ENCODE results near the gene RIPOR2. TPM values are rescaled to one million over a fixed set of nuclear protein-coding genes. Genes with fewer than 3 reads are reported as not detected.
"Not testable (repeated sequence)": the region's sequence is repeated elsewhere in the genome, so short reads cannot be mapped to it uniquely, and the experiment has no call there.

RIPOR2 gene
- total and polyA plus RNA-seq, 11 donors, result 0.76 to 14.2 (median 4.2) TPM

GRCh38 chr6:24953726-24954125, 18.0 kb upstream of the RIPOR2 start:
- no peaks in the 10 kb centered on the region for H3K9me3 ChIP-seq
- 90 to 95% (median 92%) methylated on average over 3 of the region's 3 CpGs for WGBS, 4 donors
- no peaks in the 10 kb centered on the region for H3K36me3 ChIP-seq
- no peak for TF ChIP-seq POLR2A (IDR thresholded peaks at IDR 0.05)
- TF ChIP-seq CTCF (IDR thresholded peaks at IDR 0.05), result no peak
- no peak for DNase-seq
- no peak for ATAC-seq
- H3K4me3 ChIP-seq, result no peak overlapping the region
- peak overlapping the region in 1 of 12 donors; percentile 60 for H3K27ac ChIP-seq
- H3K4me1 ChIP-seq, result peaks cover 0 to 49% (median 0%) of the 10 kb centered on the region in 12 donors
- intact Hi-C loops (cut with DNase I), result no loop called here
- no peaks in the 10 kb centered on the region for H3K27me3 ChIP-seq

- ATAC-seq (peak in 3 of 4 donors; percentile 62 to 92 (median 63)), DNase-seq (peak in 1 of 5 donors; percentile 31)
- Histone ChIP-seq H3K9me3 (no peaks in the 10 kb centered on the region), H3K27ac (peak overlapping the region in 1 of 12 donors; percentile 84), H3K4me3 (peak overlapping the region in 1 of 12 donors; percentile 12), H3K4me1 (peaks cover 0 to 54% (median 0%) of the 10 kb centered on the region in 12 donors), H3K36me3 (no peaks in the 10 kb centered on the region), H3K27me3 (no peaks in the 10 kb centered on the region)
- intact Hi-C loops (cut with DNase I), result no loop called here
- TF ChIP-seq CTCF (IDR thresholded peaks at IDR 0.05) (no peak), POLR2A (IDR thresholded peaks at IDR 0.05) (no peak)
- WGBS, 4 donors, result 81 to 93% (median 86%) methylated on average over 5 of the region's 5 CpGs
Measured at GRCh38 chr6:24951811-24952299, 16.1 kb upstream of the RIPOR2 start.

- Histone ChIP-seq H3K4me3 (no peak overlapping the region), H3K4me1 (peaks cover 0 to 54% (median 0%) of the 10 kb centered on the region in 12 donors), H3K27ac (peak overlapping the region in 1 of 12 donors; percentile 84), H3K36me3 (no peaks in the 10 kb centered on the region), H3K27me3 (no peaks in the 10 kb centered on the region), H3K9me3 (peaks cover 0 to 8% (median under 1%) of the 10 kb centered on the region in 12 donors)
- intact Hi-C loops (cut with DNase I), result no loop called here
- DNase-seq (no peak), ATAC-seq (no peak)
- 78 to 85% (median 79%) methylated on average over 3 of the region's 3 CpGs for WGBS, 4 donors
- no peak for TF ChIP-seq CTCF (IDR thresholded peaks at IDR 0.05)
- no peak for TF ChIP-seq POLR2A (IDR thresholded peaks at IDR 0.05)
Measured at GRCh38 chr6:24950218-24950941, 14.6 kb upstream of the RIPOR2 start.

GRCh38 chr6:24949020-24949569, 13.3 kb upstream of the RIPOR2 start:
- H3K4me1 ChIP-seq, result peaks cover 0 to 52% (median 0%) of the 10 kb centered on the region in 12 donors
- H3K36me3 ChIP-seq, result no peaks in the 10 kb centered on the region
- no peaks in the 10 kb centered on the region for H3K27me3 ChIP-seq
- DNase-seq, result no peak
- ATAC-seq, result no peak
- H3K4me3 ChIP-seq, result no peak overlapping the region
- WGBS, 4 donors, result 78 to 85% (median 83%) methylated on average over 8 of the region's 8 CpGs
- intact Hi-C loops (cut with DNase I), result no loop called here
- peak overlapping the region in 1 of 12 donors; percentile 84 for H3K27ac ChIP-seq
- TF ChIP-seq POLR2A (IDR thresholded peaks at IDR 0.05) (no peak), CTCF (IDR thresholded peaks at IDR 0.05) (no peak)
- peaks cover 0 to 21% (median 10%) of the 10 kb centered on the region in 12 donors for H3K9me3 ChIP-seq

GRCh38 chr6:24948261-24948660, 12.5 kb upstream of the RIPOR2 start:
- H3K4me3 ChIP-seq; ATAC-seq; intact Hi-C loops (cut with DNase I); H3K27me3 ChIP-seq; H3K36me3 ChIP-seq; DNase-seq: not testable (repeated sequence)
- peak overlapping the region in 1 of 12 donors; percentile 84 for H3K27ac ChIP-seq
- peaks cover 0 to 46% (median 0%) of the 10 kb centered on the region in 12 donors for H3K4me1 ChIP-seq
- WGBS, 4 donors, result 82 to 95% (median 88%) methylated on average over 7 of the region's 7 CpGs
- H3K9me3 ChIP-seq, result peaks cover 0 to 29% (median 13%) of the 10 kb centered on the region in 12 donors
